Measurements from ENCODE around the gene ZCWPW1. TPM values are rescaled to one million over a fixed set of nuclear protein-coding genes. Genes with fewer than 3 reads are reported as not detected.
"Not testable (repeated sequence)": the region's sequence is repeated elsewhere in the genome, so short reads cannot be mapped to it uniquely, and the experiment has no call there.

ZCWPW1 gene
- total and polyA plus RNA-seq, 2 experiments from 2014 or later = 2.2 to 3.3 TPM

- H4K20me1 ChIP-seq (ENCODE audit: insufficient read depth, poor library complexity, severe bottlenecking) = no peaks in the 10 kb centered on the region
- no peaks in the 10 kb centered on the region for H3K79me2 ChIP-seq
- H3K36me3 ChIP-seq (replicated peaks; ENCODE audit: insufficient read depth, low read depth) = no peaks in the 10 kb centered on the region
- H2AFZ ChIP-seq = no peak overlapping the region
- no peaks in the 10 kb centered on the region for H3K9me2 ChIP-seq (replicated peaks; ENCODE audit: insufficient read depth)
- 92% methylated on average over 4 of the region's 4 CpGs for WGBS (ENCODE audit: low lambda C conversion rate, missing lambda C conversion rate)
- H3K4me1 ChIP-seq (ENCODE audit: insufficient read depth) = no peaks in the 10 kb centered on the region
- no peaks in the 10 kb centered on the region for H3K27me3 ChIP-seq
- H3K27ac ChIP-seq = no peak overlapping the region
- DNase-seq (ENCODE audit: low spot score) = no peak
- no peak overlapping the region for H3K4me2 ChIP-seq
- TF ChIP-seq EZH2phosphoT487 (IDR thresholded peaks at IDR 0.05; ENCODE audit: low read depth, severe bottlenecking, unreplicated experiment) (no peak), EZH2 (IDR thresholded peaks at IDR 0.05; ENCODE audit: borderline replicate concordance) (no peak), CTCF (IDR thresholded peaks at IDR 0.05; ENCODE audit: poor library complexity) (no peak)
- H3K9me3 ChIP-seq (ENCODE audit: low read depth) = no peaks in the 10 kb centered on the region
- H3K4me3 ChIP-seq = no peak overlapping the region
These were observed 50.3 kb downstream of the ZCWPW1 start for GRCh38 chr7:100378114-100378755.

- Histone ChIP-seq H3K36me3 (replicated peaks; ENCODE audit: insufficient read depth, low read depth) (no peaks in the 10 kb centered on the region), H4K20me1 (ENCODE audit: insufficient read depth, poor library complexity, severe bottlenecking) (no peaks in the 10 kb centered on the region), H2AFZ (no peak overlapping the region), H3K4me1 (ENCODE audit: insufficient read depth) (no peaks in the 10 kb centered on the region), H3K27me3 (no peaks in the 10 kb centered on the region), H3K4me3 (no peak overlapping the region), H3K9me2 (replicated peaks; ENCODE audit: insufficient read depth) (no peaks in the 10 kb centered on the region), H3K9me3 (ENCODE audit: low read depth) (no peaks in the 10 kb centered on the region), H3K27ac (no peak overlapping the region), H3K4me2 (no peak overlapping the region), H3K79me2 (no peaks in the 10 kb centered on the region)
- DNase-seq (ENCODE audit: low spot score) = no peak
- 93% methylated on average over 3 of the region's 3 CpGs for WGBS (ENCODE audit: low lambda C conversion rate, missing lambda C conversion rate)
- no peak for TF ChIP-seq EZH2phosphoT487 (IDR thresholded peaks at IDR 0.05; ENCODE audit: low read depth, severe bottlenecking, unreplicated experiment)
- no peak for TF ChIP-seq EZH2 (IDR thresholded peaks at IDR 0.05; ENCODE audit: borderline replicate concordance)
- TF ChIP-seq CTCF (IDR thresholded peaks at IDR 0.05; ENCODE audit: poor library complexity) = no peak
These were observed 52.4 kb downstream of the ZCWPW1 start for GRCh38 chr7:100376066-100376465.

- Histone ChIP-seq H4K20me1 (ENCODE audit: insufficient read depth, poor library complexity, severe bottlenecking) (no peaks in the 10 kb centered on the region), H3K4me2 (no peak overlapping the region), H3K36me3 (replicated peaks; ENCODE audit: insufficient read depth, low read depth) (no peaks in the 10 kb centered on the region), H3K9me3 (ENCODE audit: low read depth) (no peaks in the 10 kb centered on the region), H3K27me3 (no peaks in the 10 kb centered on the region), H3K79me2 (no peaks in the 10 kb centered on the region), H3K4me1 (ENCODE audit: insufficient read depth) (no peaks in the 10 kb centered on the region), H3K27ac (no peak overlapping the region), H2AFZ (no peak overlapping the region), H3K9me2 (replicated peaks; ENCODE audit: insufficient read depth) (no peaks in the 10 kb centered on the region), H3K4me3 (no peak overlapping the region)
- TF ChIP-seq EZH2 (IDR thresholded peaks at IDR 0.05; ENCODE audit: borderline replicate concordance) (no peak), CTCF (IDR thresholded peaks at IDR 0.05; ENCODE audit: poor library complexity) (no peak), EZH2phosphoT487 (IDR thresholded peaks at IDR 0.05; ENCODE audit: low read depth, severe bottlenecking, unreplicated experiment) (no peak)
- WGBS (ENCODE audit: low lambda C conversion rate, missing lambda C conversion rate) = 79% methylated on average over 5 of the region's 5 CpGs
- DNase-seq (ENCODE audit: low spot score) = no peak
These were observed 53.9 kb downstream of the ZCWPW1 start for GRCh38 chr7:100374601-100375000.

- H4K20me1 ChIP-seq (ENCODE audit: insufficient read depth, poor library complexity, severe bottlenecking); H3K4me1 ChIP-seq (ENCODE audit: insufficient read depth); DNase-seq (ENCODE audit: low spot score); H3K4me2 ChIP-seq; H3K9me3 ChIP-seq (ENCODE audit: low read depth); H3K79me2 ChIP-seq; H2AFZ ChIP-seq; H3K27me3 ChIP-seq; H3K4me3 ChIP-seq; H3K9me2 ChIP-seq (replicated peaks; ENCODE audit: insufficient read depth); H3K36me3 ChIP-seq (replicated peaks; ENCODE audit: insufficient read depth, low read depth); H3K27ac ChIP-seq: not testable (repeated sequence)
- WGBS (ENCODE audit: low lambda C conversion rate, missing lambda C conversion rate) = 80% methylated on average over 13 of the region's 15 CpGs
These were observed 54.5 kb downstream of the ZCWPW1 start for GRCh38 chr7:100373870-100374598.
